PC-3 (cell line): ENCODE data around the gene RNF38. TPM values are rescaled to one million over a fixed set of nuclear protein-coding genes. Genes with fewer than 3 reads are reported as not detected.
"Not testable (repeated sequence)": the region's sequence is repeated elsewhere in the genome, so short reads cannot be mapped to it uniquely, and the experiment has no call there.

ENCODE experiments used
- ATAC-seq: fragments of 200-7000 bp; cut with Tn5 transposase; 2 replicates; pipeline ENCODE4 v1.9.1; 2020; ENCODE audit warnings: mild to moderate bottlenecking, moderate library complexity
- BruUV-seq: library from RNA; stranded (reverse); fragments of 400-500 nt; replicated peaks from 2 replicates; lab custom pipeline; 2021; lab: Mats Ljungman, UMichigan
- CTCF ChIA-PET: fragments of 300-600 bp; sonication (Branson Sonifier 250); formaldehyde crosslinking; loops from one replicate; lab custom pipeline; 2022; ENCODE audit warnings: antibody characterized with exemption; lab: Charles Lee
- POLR2A ChIA-PET: fragments of 300-600 bp; sonication (Branson Sonifier 250); formaldehyde crosslinking; loops from one replicate; lab custom pipeline; 2022; ENCODE audit warnings: antibody characterized with exemption; ENCODE audit not compliant: unreplicated experiment; lab: Charles Lee
- DNase-seq: peaks from one replicate; pipeline ENCODE4 v3.0.0-alpha.2; 2015
- H2AFZ ChIP-seq: fragments of 300-600 bp; sonication (generic); 2 replicates; pipeline ENCODE4 v1.6.0; 2016; ENCODE audit warnings: antibody characterized with exemption, low read length
- H3F3A ChIP-seq: fragments of 300-600 bp; sonication (generic); one replicate; pipeline ENCODE4 v1.6.0; 2017; ENCODE audit warnings: antibody characterized with exemption, low read length, control low read depth, mild to moderate bottlenecking; ENCODE audit not compliant: unreplicated experiment
- H3K27ac ChIP-seq: fragments of 300-600 bp; sonication (generic); 2 replicates; pipeline ENCODE4 v1.5.1; 2016; ENCODE audit warnings: mild to moderate bottlenecking, low read length
- H3K27me3 ChIP-seq: fragments of 300-600 bp; sonication (generic); 2 replicates; pipeline ENCODE4 v1.6.1; 2016; ENCODE audit warnings: low read length, mixed read lengths
- H3K36me3 ChIP-seq: fragments of 300-600 bp; sonication (generic); 2 replicates; pipeline ENCODE4 v1.6.1; 2016; ENCODE audit warnings: low read depth, mixed run types, low read length, mixed read lengths
- H3K4me1 ChIP-seq: fragments of 300-600 bp; sonication (generic); 2 replicates; pipeline ENCODE4 v1.5.1; 2016; ENCODE audit warnings: low read length; ENCODE audit not compliant: insufficient read depth
- H3K4me2 ChIP-seq: fragments of 300-600 bp; sonication (generic); 2 replicates; pipeline ENCODE4 v1.6.0; 2016; ENCODE audit warnings: low read length
- H3K4me3 ChIP-seq: fragments of 300-600 bp; sonication (generic); 2 replicates; pipeline ENCODE4 v1.5.1; 2016; ENCODE audit warnings: mild to moderate bottlenecking, low read length, mixed read lengths
- H3K79me2 ChIP-seq: fragments of 300-600 bp; sonication (generic); 2 replicates; pipeline ENCODE4 v1.6.1; 2017; ENCODE audit warnings: low read length, mixed read lengths
- H3K9ac ChIP-seq: fragments of 300-600 bp; sonication (generic); 2 replicates; pipeline ENCODE4 v1.6.0; 2016; ENCODE audit warnings: mild to moderate bottlenecking, low read length
- H3K9me2 ChIP-seq: fragments of 300-600 bp; sonication (generic); replicated peaks from 2 replicates; pipeline ENCODE4 v1.6.1; 2016; ENCODE audit warnings: mixed run types, low read length, mixed read lengths
- H3K9me3 ChIP-seq: fragments of 300-600 bp; sonication (generic); 2 replicates; pipeline ENCODE4 v1.6.1; 2016; ENCODE audit warnings: low read length, mixed read lengths
- H4K20me1 ChIP-seq: fragments of 300-600 bp; sonication (generic); 2 replicates; pipeline ENCODE4 v1.6.1; 2016; ENCODE audit warnings: low read length, mixed read lengths
- CTCF ChIP-seq: fragments of 300-600 bp; sonication (generic); conservative IDR thresholded peaks from 2 replicates; pipeline ENCODE4 v1.5.1; 2017; ENCODE audit warnings: antibody characterized with exemption, low read depth, mild to moderate bottlenecking, low read length
- EZH2 ChIP-seq: fragments of 300-600 bp; sonication (generic); IDR thresholded peaks from one replicate; pipeline ENCODE4 v1.6.1; 2017; ENCODE audit warnings: antibody characterized with exemption, mild to moderate bottlenecking, low read length; ENCODE audit not compliant: unreplicated experiment
- EZH2phosphoT487 ChIP-seq: fragments of 300-600 bp; sonication (generic); IDR thresholded peaks from 2 replicates; pipeline ENCODE4 v1.6.1; 2018; ENCODE audit warnings: mild to moderate bottlenecking, antibody characterized with exemption, low read length, borderline replicate concordance
- intact Hi-C: fragments of 100-400 bp; cut with micrococcal nuclease; formaldehyde crosslinking; loops from 2 replicates; pipeline ENCODE4 v1.9.0; 2023
- total RNA-seq: library from RNA; depleted of rRNA; stranded (reverse); fragments of >200 nt; gene quantifications from 2 replicates; pipeline ENCODE4 v1.2.3, GENCODE V29; 2014

Gene RNF38
- total RNA-seq, 1 experiment from 2014 or later = 4.3 TPM

GRCh38 chr9:36301227-36301626 is 98.8 kb downstream of the RNF38 start:
- ATAC-seq (no peak), DNase-seq (no peak)
- H3F3A ChIP-seq = no peaks in the 10 kb centered on the region
- BruUV-seq = no TSS peak
- no peak overlapping the region for H3K9ac ChIP-seq
- H3K36me3 ChIP-seq = no peaks in the 10 kb centered on the region
- H4K20me1 ChIP-seq = no peaks in the 10 kb centered on the region
- no peak overlapping the region for H3K4me2 ChIP-seq
- peaks cover 14% of the 10 kb centered on the region for H3K4me1 ChIP-seq
- no peaks in the 10 kb centered on the region for H3K9me3 ChIP-seq
- H3K27ac ChIP-seq = no peak overlapping the region
- intact Hi-C loops = no loop called here
- no peak overlapping the region for H2AFZ ChIP-seq
- ChIA-PET CTCF (no interaction called here), POLR2A (no interaction called here)
- no peaks in the 10 kb centered on the region for H3K9me2 ChIP-seq
- no peak overlapping the region for H3K4me3 ChIP-seq
- no peaks in the 10 kb centered on the region for H3K27me3 ChIP-seq
- TF ChIP-seq CTCF (no peak), EZH2phosphoT487 (no peak), EZH2 (no peak)
- H3K79me2 ChIP-seq = no peaks in the 10 kb centered on the region

- peaks cover 12% of the 10 kb centered on the region for H3K4me1 ChIP-seq
- H3K27ac ChIP-seq = no peak overlapping the region
- ChIA-PET POLR2A (no interaction called here), CTCF (no interaction called here)
- no peak overlapping the region for H3K4me2 ChIP-seq
- TF ChIP-seq EZH2 (no peak), CTCF (no peak), EZH2phosphoT487 (no peak)
- H4K20me1 ChIP-seq = no peaks in the 10 kb centered on the region
- no peaks in the 10 kb centered on the region for H3K36me3 ChIP-seq
- no TSS peak for BruUV-seq
- H3K9me3 ChIP-seq = no peaks in the 10 kb centered on the region
- H3K4me3 ChIP-seq = no peak overlapping the region
- no peaks in the 10 kb centered on the region for H3K27me3 ChIP-seq
- no peak for ATAC-seq
- DNase-seq = no peak
- no peaks in the 10 kb centered on the region for H3K79me2 ChIP-seq
- no peak overlapping the region for H2AFZ ChIP-seq
- no peaks in the 10 kb centered on the region for H3K9me2 ChIP-seq
- H3F3A ChIP-seq = no peaks in the 10 kb centered on the region
- intact Hi-C loops = no loop called here
- H3K9ac ChIP-seq = no peak overlapping the region
These were observed 101.5 kb downstream of the RNF38 start for GRCh38 chr9:36298566-36298965.

GRCh38 chr9:36297798-36298197 is 102.3 kb downstream of the RNF38 start:
- DNase-seq (no peak), ATAC-seq (no peak)
- intact Hi-C loops = no loop called here
- ChIA-PET CTCF (no interaction called here), POLR2A (no interaction called here)
- no peak overlapping the region for H3K27ac ChIP-seq
- no peaks in the 10 kb centered on the region for H3K79me2 ChIP-seq
- no peak for TF ChIP-seq EZH2phosphoT487
- no peak for TF ChIP-seq CTCF
- no peak for TF ChIP-seq EZH2
- H3K9me3 ChIP-seq = no peaks in the 10 kb centered on the region
- H3F3A ChIP-seq = no peaks in the 10 kb centered on the region
- BruUV-seq = no TSS peak
- H3K27me3 ChIP-seq = no peaks in the 10 kb centered on the region
- no peak overlapping the region for H2AFZ ChIP-seq
- H3K4me3 ChIP-seq = no peak overlapping the region
- H4K20me1 ChIP-seq = no peaks in the 10 kb centered on the region
- H3K36me3 ChIP-seq = no peaks in the 10 kb centered on the region
- H3K4me2 ChIP-seq = no peak overlapping the region
- no peak overlapping the region for H3K9ac ChIP-seq
- H3K9me2 ChIP-seq = no peaks in the 10 kb centered on the region
- H3K4me1 ChIP-seq = peaks cover 12% of the 10 kb centered on the region

GRCh38 chr9:36294996-36295395 is 105.1 kb downstream of the RNF38 start:
- H4K20me1 ChIP-seq, H3K27me3 ChIP-seq, H3K27ac ChIP-seq, H2AFZ ChIP-seq, H3K4me3 ChIP-seq, H3K9me3 ChIP-seq, H3F3A ChIP-seq, H3K9me2 ChIP-seq, CTCF ChIA-PET, ATAC-seq, POLR2A ChIA-PET, DNase-seq, H3K79me2 ChIP-seq, H3K36me3 ChIP-seq, H3K9ac ChIP-seq, H3K4me2 ChIP-seq, BruUV-seq, intact Hi-C loops: not testable (repeated sequence)
- peaks cover 12% of the 10 kb centered on the region for H3K4me1 ChIP-seq
